ENCODE measurements around the gene ARL2.

The ARL2 gene

DNA sequence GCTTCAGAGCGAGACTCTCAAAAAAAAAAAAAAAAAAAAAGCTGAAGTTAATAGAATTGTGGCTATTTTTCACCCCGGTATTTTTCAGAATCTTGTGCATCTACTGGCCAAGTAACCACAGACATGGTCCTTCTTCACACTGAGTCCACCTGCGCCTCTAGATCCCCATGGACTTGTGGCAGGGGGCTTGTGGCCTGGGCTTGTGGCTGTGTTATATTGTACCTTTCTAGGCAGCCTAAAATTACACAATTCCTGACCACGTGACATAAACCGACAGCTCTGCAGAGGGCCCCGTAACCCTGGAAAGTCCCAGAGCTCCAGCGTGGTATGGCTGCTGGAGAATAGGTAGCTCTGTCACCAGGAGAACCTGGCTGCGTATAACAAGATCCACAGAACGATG is 55.3 kb downstream of the ARL2 start:
- no peak for DNase-seq (ENCODE audit: low read depth)
- no peak overlapping the region for H3K4me3 ChIP-seq (ENCODE audit: low read depth, low read length)
- TF ChIP-seq, protein P1, sequence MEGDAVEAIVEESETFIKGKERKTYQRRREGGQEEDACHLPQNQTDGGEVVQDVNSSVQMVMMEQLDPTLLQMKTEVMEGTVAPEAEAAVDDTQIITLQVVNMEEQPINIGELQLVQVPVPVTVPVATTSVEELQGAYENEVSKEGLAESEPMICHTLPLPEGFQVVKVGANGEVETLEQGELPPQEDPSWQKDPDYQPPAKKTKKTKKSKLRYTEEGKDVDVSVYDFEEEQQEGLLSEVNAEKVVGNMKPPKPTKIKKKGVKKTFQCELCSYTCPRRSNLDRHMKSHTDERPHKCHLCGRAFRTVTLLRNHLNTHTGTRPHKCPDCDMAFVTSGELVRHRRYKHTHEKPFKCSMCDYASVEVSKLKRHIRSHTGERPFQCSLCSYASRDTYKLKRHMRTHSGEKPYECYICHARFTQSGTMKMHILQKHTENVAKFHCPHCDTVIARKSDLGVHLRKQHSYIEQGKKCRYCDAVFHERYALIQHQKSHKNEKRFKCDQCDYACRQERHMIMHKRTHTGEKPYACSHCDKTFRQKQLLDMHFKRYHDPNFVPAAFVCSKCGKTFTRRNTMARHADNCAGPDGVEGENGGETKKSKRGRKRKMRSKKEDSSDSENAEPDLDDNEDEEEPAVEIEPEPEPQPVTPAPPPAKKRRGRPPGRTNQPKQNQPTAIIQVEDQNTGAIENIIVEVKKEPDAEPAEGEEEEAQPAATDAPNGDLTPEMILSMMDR (IDR thresholded peaks at IDR 0.05; ENCODE audit: control insufficient read depth, extremely low read depth, insufficient read depth): no peak
